HG02840 (cell line): ENCODE results near the gene PANX1.
A peak's percentile ranks its signal among the peaks of the same experiment; 100 is the strongest.

ENCODE experiments used
- ATAC-seq: cut with Tn5 transposase; IDR thresholded peaks from one replicate; pipeline ENCODE4 v1.9.1; 2021; ENCODE audit warnings: mild to moderate bottlenecking, moderate library complexity, moderate number of reproducible peaks; ENCODE audit not compliant: unreplicated experiment, low FRiP score

Gene PANX1

GRCh38 chr11:94128291-94128745, 323 bp upstream of the PANX1 start:
- ATAC-seq = peak; percentile 15

DNA sequence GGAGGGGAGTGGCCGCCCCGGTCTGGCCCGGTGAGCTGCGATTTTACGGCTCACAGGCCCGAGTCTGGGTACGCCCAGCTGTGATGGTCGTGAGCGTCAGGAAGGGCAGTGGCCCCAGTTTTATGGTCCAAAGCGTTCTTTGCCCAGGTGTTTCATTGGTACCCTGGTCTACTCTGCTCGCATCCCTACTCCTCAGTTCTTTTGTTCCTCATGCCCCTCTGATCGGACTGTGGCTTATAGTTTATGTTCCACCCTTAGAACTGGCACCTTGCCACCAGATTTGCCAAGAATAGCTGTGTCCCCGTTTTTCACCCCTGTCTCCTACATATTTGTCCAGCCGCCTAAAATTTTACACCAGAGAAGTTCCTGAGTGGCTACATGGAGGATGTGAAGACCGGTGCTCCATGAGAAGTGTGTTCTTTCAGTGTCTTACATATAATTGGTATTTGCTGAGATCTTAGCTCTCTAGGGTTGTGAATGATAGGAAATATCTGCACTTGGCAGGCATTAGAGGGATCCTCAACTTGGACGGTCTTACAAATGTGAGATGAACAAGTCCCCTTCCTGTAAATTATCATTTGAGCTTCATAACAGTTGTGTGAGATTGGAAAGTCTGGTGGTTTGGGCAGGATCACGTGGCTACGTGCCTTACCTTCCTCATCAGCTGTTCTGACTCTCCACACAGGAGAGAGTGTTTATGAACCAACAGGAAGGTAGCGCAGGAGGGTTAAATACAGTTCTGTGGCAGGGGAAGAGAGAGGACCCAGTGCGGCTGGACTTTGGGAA, 1.1 kb downstream of the PANX1 start:
- no peak for ATAC-seq

DNA sequence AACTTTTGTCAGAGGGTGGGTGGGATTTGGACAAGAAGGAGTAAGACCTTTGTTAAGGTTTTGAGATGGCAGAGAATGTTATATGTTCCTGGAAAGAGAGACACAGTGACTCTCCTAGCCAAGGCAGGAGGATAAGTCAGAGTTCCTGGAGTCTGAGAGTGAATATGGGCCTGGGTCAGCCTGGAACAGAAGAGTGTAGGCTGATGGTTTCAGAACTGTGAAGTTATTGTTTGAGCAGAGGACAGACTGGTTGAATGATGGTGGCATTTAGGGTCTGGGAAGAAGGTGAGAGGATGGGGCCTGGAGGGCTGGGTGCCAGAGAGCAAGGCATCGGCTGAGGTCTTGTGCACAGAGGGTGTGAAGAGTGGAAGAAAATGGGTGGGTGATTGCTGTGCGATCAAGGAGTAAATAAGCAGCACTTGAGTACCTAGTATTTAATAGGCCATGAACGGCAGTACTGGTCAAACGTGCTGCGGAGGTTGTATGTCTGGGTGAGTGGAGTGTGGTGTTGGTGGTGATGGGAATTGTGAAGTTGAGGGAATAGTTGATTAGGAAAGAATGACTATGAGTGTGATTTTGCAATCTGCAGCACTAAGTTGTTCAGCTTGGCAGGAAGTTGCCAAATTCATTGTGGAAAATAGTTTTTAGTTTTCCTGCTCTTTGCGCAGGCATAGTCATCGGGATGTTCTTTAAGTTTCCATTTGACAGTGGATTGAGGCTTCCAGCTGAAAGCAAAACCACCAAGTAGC, 1.8 kb downstream of the PANX1 start:
- ATAC-seq = no peak

DNA sequence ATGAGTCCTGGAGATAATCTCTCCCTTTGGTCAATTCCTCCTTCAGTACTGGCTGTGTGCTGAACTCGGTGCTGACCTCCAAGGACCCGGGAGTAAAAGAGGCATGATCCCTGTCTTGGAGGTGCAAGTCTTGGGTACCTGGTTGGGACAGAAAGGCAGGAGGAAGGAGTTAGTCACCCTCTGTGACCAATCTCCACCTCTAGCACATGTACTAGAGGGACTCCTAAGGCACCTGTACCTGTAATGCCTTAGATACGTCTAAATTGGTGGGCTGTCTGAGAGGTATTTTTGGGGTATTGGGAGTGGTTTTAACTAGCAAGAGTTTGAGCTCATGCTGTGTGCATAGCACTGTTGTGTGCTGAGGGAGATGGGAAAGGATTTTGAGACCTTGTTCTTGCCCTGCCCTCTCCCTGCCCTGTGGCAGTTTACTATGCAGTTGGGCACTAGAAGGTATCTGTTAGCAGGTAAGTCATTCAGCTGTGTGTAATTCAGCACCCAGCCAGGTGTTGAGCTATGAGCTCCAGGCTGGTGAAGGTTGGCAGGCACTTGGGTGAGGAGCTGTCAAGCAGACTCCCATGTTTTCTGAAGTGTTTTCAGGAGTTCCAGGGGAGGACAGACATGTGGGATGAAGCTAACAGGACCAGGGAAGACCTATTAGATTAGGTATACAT, 2.5 kb downstream of the PANX1 start:
- no peak for ATAC-seq

GRCh38 chr11:94131718-94132115, 3.1 kb downstream of the PANX1 start:
- no peak for ATAC-seq

GRCh38 chr11:94132152-94132558, 3.5 kb downstream of the PANX1 start:
- ATAC-seq = no peak

GRCh38 chr11:94132823-94133408, 4.3 kb downstream of the PANX1 start:
- no peak for ATAC-seq

- no peak for ATAC-seq
Observed at GRCh38 chr11:94133752-94134151, 5.1 kb downstream of the PANX1 start.

DNA sequence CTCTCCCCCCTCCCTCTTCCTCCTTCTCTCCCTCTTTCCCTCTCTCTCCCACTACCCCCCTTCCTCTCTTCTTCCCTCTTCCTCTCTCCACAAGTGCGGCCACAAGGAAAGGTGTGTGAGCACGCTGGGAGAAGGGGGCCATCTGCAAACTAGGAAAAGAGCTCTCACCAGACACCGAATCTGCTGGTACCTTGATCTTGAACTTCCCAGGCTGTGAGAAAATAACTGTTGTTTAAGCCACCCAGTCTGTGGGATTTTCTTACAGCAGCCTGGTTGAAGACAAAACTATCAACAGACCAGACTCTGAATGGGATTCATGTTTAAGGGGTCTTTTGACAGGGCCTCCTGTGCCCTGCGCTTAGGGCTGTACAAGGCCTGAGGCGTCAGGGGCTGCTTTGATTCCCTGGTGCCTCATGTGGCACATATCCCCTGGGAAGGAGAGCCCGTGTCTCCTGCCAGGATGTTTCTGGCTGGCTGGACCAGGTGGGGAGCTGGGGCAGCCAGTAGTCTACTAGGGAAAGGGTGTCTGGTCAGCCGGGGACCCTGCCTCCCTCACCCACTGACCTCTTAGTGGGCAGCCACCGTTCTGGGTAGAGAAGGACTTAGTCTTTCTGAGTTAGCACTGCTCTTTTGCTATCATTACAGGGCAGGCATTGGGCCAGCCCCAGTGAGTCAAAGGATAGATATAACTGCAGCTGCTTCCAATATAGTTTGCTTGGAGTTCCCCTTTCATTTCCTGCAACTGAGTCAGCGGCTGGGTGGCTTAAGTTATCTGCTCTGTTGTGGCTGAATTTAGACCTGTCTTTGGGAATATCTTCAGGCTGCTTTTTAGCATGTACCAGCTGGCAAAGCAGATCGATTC, 6.2 kb downstream of the PANX1 start:
- ATAC-seq = no peak

DNA sequence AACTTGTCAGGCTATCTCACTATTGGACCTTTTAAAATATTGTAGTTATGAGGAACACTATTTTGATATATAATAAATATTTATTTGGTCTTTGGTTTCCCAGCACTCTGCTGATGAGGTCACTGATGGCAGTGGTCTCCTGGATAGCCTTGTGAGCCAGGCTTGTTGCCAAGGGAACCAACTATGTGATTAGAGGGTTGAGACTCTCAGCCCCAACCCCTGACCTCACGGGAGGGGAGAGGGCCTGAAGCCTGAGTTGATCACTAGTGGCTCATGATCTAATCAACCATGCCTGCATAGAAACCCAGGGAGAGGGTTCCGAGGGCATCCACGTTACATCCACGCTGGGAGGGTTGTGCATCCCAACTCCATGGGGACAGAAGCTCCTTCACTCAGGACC, 10.8 kb downstream of the PANX1 start:
- no peak for ATAC-seq

- no peak for ATAC-seq
Observed at GRCh38 chr11:94140154-94140655, 11.6 kb downstream of the PANX1 start.

DNA sequence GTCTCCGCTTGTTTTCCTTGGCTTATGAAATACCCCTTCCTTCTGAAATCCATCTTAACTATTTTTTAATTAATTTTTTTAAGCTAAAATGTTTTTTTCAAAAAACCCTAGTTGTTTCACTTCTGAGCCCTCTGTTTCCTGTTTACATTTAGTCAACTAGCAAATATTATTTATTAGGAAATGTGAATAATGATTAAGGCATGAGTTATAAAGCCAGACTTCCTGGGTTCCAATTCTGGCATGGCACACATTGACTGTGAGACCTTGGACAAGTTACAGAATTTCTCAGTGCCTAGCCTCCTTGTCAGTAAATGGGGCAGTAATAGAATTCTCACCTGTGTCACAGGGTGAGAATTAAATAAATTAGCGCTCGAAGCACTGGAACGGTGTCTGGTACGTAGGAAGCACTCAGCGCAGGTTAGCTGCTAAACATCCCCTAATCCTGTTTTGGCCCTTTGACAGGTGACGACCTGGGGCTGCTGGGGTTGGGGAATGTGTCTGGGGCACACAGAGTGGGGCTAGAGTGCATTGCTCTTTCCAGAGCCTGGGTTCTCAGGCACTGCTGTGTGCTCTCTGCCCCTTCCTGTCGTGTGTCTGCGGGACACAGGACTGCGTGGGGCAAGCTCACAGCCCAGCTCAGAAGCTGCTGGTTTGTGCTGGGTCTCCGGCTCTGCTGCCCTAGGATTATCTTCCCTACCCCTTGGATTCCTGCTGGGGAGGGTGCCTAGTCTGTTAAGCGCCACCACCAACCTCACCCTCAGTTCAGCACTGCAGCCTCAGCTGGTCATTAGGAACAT, 13.1 kb downstream of the PANX1 start:
- ATAC-seq = no peak

GRCh38 chr11:94142308-94143281, 14.0 kb downstream of the PANX1 start:
- no peak for ATAC-seq

- no peak for ATAC-seq
Observed at GRCh38 chr11:94144216-94144615, 15.6 kb downstream of the PANX1 start.

- ATAC-seq = no peak
Observed at GRCh38 chr11:94144664-94145063, 16.0 kb downstream of the PANX1 start.

DNA sequence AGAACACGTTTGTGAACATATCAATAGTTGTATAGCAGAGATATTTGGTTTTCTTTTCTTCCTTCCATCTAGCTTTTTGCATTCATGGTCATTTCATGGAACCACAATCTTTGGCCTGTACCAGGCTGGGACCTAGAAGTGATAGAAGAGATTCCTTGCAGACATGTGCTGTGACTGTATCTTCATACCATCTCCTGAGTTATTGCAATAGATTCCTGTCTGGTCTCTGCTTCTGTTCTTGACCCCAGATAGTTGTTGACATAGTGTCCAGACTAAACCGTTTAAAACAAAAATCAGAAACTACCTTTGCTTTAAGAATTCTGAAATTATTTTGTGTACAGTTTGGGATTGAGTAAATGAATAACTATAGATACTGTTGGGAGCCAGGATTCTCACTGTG, 16.8 kb downstream of the PANX1 start:
- ATAC-seq = no peak

DNA sequence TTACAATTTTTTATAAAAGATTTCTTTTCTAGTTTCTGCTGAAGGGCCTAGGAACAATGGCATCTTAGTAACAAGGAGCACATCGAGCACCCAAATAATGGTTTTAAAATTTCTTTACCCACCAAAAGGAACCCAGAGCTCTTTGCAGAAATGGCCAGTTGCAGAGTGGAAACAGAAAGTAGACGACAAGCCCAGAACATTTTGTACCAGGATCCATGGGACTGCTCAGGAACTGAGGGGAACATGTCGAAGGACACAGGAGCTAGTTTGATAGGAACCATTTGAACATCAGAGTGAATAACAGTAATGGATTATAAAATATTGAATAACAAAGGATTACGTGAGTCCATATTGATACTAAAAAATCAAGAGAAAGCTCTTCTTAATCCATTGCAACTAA, 17.3 kb downstream of the PANX1 start:
- no peak for ATAC-seq

DNA sequence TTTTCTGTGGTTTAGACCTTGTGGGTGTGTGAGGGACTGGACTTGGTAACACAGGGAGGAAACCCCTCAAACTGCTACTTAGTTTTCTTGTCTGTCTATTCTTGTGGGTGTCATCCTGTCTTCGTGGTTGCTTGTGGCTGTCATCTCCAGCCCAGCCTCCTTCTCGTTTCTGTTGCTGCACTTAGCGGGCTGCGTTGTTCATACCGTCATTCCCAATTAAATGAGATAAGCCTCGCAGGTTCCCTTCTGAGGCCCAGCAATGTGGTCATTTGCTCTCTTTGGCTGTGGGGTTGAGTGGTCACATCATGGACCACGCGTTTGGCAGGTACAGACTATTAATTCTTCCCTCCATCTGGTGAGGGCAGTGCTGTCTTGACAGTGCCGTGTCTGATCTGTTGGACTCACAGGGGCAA, 18.8 kb downstream of the PANX1 start:
- no peak for ATAC-seq
